ENCODE measurements around the gene ROBO4. TPM values are rescaled to one million over a fixed set of nuclear protein-coding genes. Genes with fewer than 3 reads are reported as not detected.

The ROBO4 gene
- total RNA-seq, 2 experiments from 2014 or later, result not detected

- POLR2A ChIA-PET, result no interaction called here
- peaks cover 12% of the 10 kb centered on the region for H3K27me3 Mint-ChIP-seq
- H3K9me3 Mint-ChIP-seq, result no peaks in the 10 kb centered on the region
- CTCF ChIA-PET, result no interaction called here
- H3K4me3 Mint-ChIP-seq, result no peak overlapping the region
- no peak overlapping the region for H3K27ac Mint-ChIP-seq
- no peak for DNase-seq
- H3K4me1 Mint-ChIP-seq, result peaks cover 6% of the 10 kb centered on the region
- H3K36me3 Mint-ChIP-seq (ENCODE audit: low read depth), result no peaks in the 10 kb centered on the region
Measured at GRCh38 chr11:124892750-124893454, 4.8 kb downstream of the ROBO4 start.

- no peaks in the 10 kb centered on the region for H3K4me1 Mint-ChIP-seq
- no peak for DNase-seq
- POLR2A ChIA-PET, result no interaction called here
- H3K4me3 Mint-ChIP-seq, result no peak overlapping the region
- H3K27me3 Mint-ChIP-seq, result peaks cover 10% of the 10 kb centered on the region
- no peaks in the 10 kb centered on the region for H3K9me3 Mint-ChIP-seq
- H3K27ac Mint-ChIP-seq, result no peak overlapping the region
- H3K36me3 Mint-ChIP-seq (ENCODE audit: low read depth), result no peaks in the 10 kb centered on the region
- CTCF ChIA-PET, result interaction anchor here (1.0 kb wide), 1 partner anchor 16 kb away, joined by 3 read pairs; no protein-coding TSS in a partner anchor
Measured at GRCh38 chr11:124892146-124892545, 5.5 kb downstream of the ROBO4 start.

- no peak overlapping the region for H3K27ac Mint-ChIP-seq
- no peaks in the 10 kb centered on the region for H3K9me3 Mint-ChIP-seq
- no peaks in the 10 kb centered on the region for H3K4me1 Mint-ChIP-seq
- H3K4me3 Mint-ChIP-seq, result no peak overlapping the region
- no peak for DNase-seq
- H3K36me3 Mint-ChIP-seq (ENCODE audit: low read depth), result no peaks in the 10 kb centered on the region
- peaks cover 10% of the 10 kb centered on the region for H3K27me3 Mint-ChIP-seq
- ChIA-PET CTCF (interaction anchor here (1.0 kb wide), 1 partner anchor 15 kb away, joined by 3 read pairs; no protein-coding TSS in a partner anchor), POLR2A (no interaction called here)
Measured at GRCh38 chr11:124891373-124891861, 6.2 kb downstream of the ROBO4 start.

GRCh38 chr11:124890683-124891372 is 6.8 kb downstream of the ROBO4 start:
- Mint-ChIP-seq H3K4me3 (no peak overlapping the region), H3K9me3 (no peaks in the 10 kb centered on the region), H3K27me3 (peaks cover 13% of the 10 kb centered on the region), H3K27ac (no peak overlapping the region), H3K36me3 (ENCODE audit: low read depth) (no peaks in the 10 kb centered on the region), H3K4me1 (no peaks in the 10 kb centered on the region)
- CTCF ChIA-PET, result interaction anchor here (1.6 kb wide), 1 partner anchor 14 kb away, joined by 6 read pairs; no protein-coding TSS in a partner anchor
- no peak for DNase-seq
- POLR2A ChIA-PET, result no interaction called here

GRCh38 chr11:124890151-124890550 is 7.5 kb downstream of the ROBO4 start:
- ChIA-PET POLR2A (no interaction called here), CTCF (interaction anchor here (1.6 kb wide), 1 partner anchor 14 kb away, joined by 6 read pairs; no protein-coding TSS in a partner anchor)
- Mint-ChIP-seq H3K4me1 (no peaks in the 10 kb centered on the region), H3K4me3 (no peak overlapping the region), H3K9me3 (no peaks in the 10 kb centered on the region), H3K36me3 (ENCODE audit: low read depth) (no peaks in the 10 kb centered on the region), H3K27ac (no peak overlapping the region), H3K27me3 (peaks cover 13% of the 10 kb centered on the region)
- DNase-seq, result no peak

GRCh38 chr11:124889191-124890091 is 8.2 kb downstream of the ROBO4 start:
- Mint-ChIP-seq H3K4me3 (no peak overlapping the region), H3K27me3 (peaks cover 13% of the 10 kb centered on the region), H3K4me1 (no peaks in the 10 kb centered on the region), H3K36me3 (ENCODE audit: low read depth) (no peaks in the 10 kb centered on the region), H3K27ac (no peak overlapping the region), H3K9me3 (no peaks in the 10 kb centered on the region)
- DNase-seq, result no peak
- ChIA-PET POLR2A (no interaction called here), CTCF (interaction anchor here (1.1 to 1.6 kb wide), 3 partner anchors 13 to 515 kb away, joined by 3 to 6 read pairs (median 6); no protein-coding TSS in a partner anchor)

- Mint-ChIP-seq H3K27ac (no peak overlapping the region), H3K9me3 (no peaks in the 10 kb centered on the region), H3K36me3 (ENCODE audit: low read depth) (no peaks in the 10 kb centered on the region), H3K27me3 (peaks cover 13% of the 10 kb centered on the region), H3K4me3 (no peak overlapping the region), H3K4me1 (no peaks in the 10 kb centered on the region)
- CTCF ChIA-PET, result interaction anchor here (0.7 to 1.3 kb wide), 2 partner anchors 11 to 277 kb away, joined by 3 to 10 read pairs; partner anchors contain the start of gene PKNOX2
- POLR2A ChIA-PET, result no interaction called here
- no peak for DNase-seq
Measured at GRCh38 chr11:124887667-124888013, 10.0 kb downstream of the ROBO4 start.

GRCh38 chr11:124886978-124887666 is 10.5 kb downstream of the ROBO4 start:
- Mint-ChIP-seq H3K27ac (no peak overlapping the region), H3K4me1 (no peaks in the 10 kb centered on the region), H3K27me3 (peaks cover 9% of the 10 kb centered on the region), H3K36me3 (ENCODE audit: low read depth) (no peaks in the 10 kb centered on the region), H3K4me3 (no peak overlapping the region), H3K9me3 (no peaks in the 10 kb centered on the region)
- no peak for DNase-seq
- ChIA-PET CTCF (interaction anchor here (0.7 to 1.3 kb wide), 2 partner anchors 11 to 278 kb away, joined by 3 to 10 read pairs; partner anchors contain the start of gene PKNOX2), POLR2A (no interaction called here)

GRCh38 chr11:124886476-124886875 is 11.2 kb downstream of the ROBO4 start:
- Mint-ChIP-seq H3K27ac (no peak overlapping the region), H3K36me3 (ENCODE audit: low read depth) (no peaks in the 10 kb centered on the region), H3K4me1 (no peaks in the 10 kb centered on the region), H3K9me3 (no peaks in the 10 kb centered on the region), H3K27me3 (peaks cover 9% of the 10 kb centered on the region), H3K4me3 (no peak overlapping the region)
- no peak for DNase-seq
- CTCF ChIA-PET, result interaction anchor here (1.3 to 2.9 kb wide), 2 partner anchors 10 kb away, joined by 8 to 10 read pairs; no protein-coding TSS in a partner anchor
- POLR2A ChIA-PET, result no interaction called here

GRCh38 chr11:124884869-124885479 is 12.7 kb downstream of the ROBO4 start:
- H3K36me3 Mint-ChIP-seq (ENCODE audit: low read depth), result no peaks in the 10 kb centered on the region
- no peak for DNase-seq
- H3K27me3 Mint-ChIP-seq, result peaks cover 9% of the 10 kb centered on the region
- H3K4me1 Mint-ChIP-seq, result no peaks in the 10 kb centered on the region
- no peaks in the 10 kb centered on the region for H3K9me3 Mint-ChIP-seq
- no peak overlapping the region for H3K27ac Mint-ChIP-seq
- no peak overlapping the region for H3K4me3 Mint-ChIP-seq
- ChIA-PET POLR2A (no interaction called here), CTCF (interaction anchor here (2.9 kb wide), 1 partner anchor 9 kb away, joined by 8 read pairs; no protein-coding TSS in a partner anchor)

GRCh38 chr11:124884340-124884739 is 13.3 kb downstream of the ROBO4 start:
- CTCF ChIA-PET, result interaction anchor here (0.6 to 2.9 kb wide), 2 partner anchors 8 to 466 kb away, joined by 3 to 8 read pairs; no protein-coding TSS in a partner anchor

More at GRCh38 chr11:124884340-124884739, 13.3 kb downstream of the ROBO4 start:
- Mint-ChIP-seq H3K27ac (no peak overlapping the region), H3K27me3 (peaks cover 5% of the 10 kb centered on the region), H3K9me3 (no peaks in the 10 kb centered on the region), H3K4me1 (no peaks in the 10 kb centered on the region), H3K36me3 (ENCODE audit: low read depth) (no peaks in the 10 kb centered on the region), H3K4me3 (no peak overlapping the region)
- DNase-seq, result no peak
- POLR2A ChIA-PET, result no interaction called here

Data from activated CD4-positive, alpha-beta memory T cell treated with anti-CD3 and anti-CD28 coated beads, Interleukin-2, amount 10 ng/mL, durations not matched to agents 7 days and 5 days (primary cell).